HTERT RPE-1 (cell line): ENCODE measurements around the gene FBN3.
"Not testable (repeated sequence)": the region's sequence is repeated elsewhere in the genome, so short reads cannot be mapped to it uniquely, and the experiment has no call there.

Experiments used
- in situ Hi-C: fragments of 300-500 bp; cut with MboI; formaldehyde crosslinking; loops from 4 replicates; pipeline ENCODE4 v1.14.3; 2020; ENCODE audit warnings: low sequenced_read_pairs

Gene FBN3

DNA sequence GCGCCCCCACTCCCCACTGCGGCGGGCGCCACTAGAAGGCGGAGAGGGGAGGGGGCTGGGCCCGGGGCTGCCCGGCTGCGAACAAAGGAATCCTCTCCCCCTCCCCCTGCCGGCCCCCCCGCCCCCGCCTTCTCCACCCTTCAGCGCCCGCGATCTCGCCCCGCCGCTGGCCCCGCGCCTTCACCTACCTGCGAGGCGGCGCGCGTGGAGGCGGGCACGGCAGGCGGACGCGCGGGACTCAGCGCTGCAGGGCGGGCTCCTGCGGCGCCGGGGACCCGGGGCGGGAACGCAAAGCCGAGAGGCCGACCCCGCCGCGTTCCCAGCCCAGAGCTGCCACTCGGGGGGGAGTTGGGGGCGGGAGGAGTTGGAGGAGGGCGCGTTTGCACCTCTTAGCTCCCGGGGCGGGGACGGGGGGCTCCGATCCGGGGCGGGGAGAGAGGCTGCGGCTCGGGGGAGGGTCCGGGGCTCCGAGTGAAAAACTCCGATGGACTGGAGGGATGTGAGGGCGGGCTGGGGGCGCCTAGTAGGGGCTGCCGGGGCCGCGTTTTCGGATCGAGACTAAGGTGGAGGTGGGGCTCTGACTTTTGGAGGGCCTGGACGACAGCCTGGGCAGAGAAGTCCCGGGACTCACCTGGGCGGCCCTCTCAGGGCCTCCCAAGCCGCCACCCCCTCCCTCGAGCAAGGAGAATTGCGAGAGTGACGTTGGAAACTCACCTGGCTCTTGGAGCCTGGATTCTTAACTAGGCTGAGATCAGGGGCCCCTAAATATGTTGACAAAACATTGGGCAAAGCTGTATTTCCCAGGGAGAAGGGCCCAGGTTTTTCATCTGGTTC is at the start of gene FBN3:
Gene FBN3 (minus strand): TSS at position 332 of the 834 bp plus-strand sequence. CDS start 2,112 bp downstream, outside the sequence.
- in situ Hi-C loops, result no loop called here

DNA sequence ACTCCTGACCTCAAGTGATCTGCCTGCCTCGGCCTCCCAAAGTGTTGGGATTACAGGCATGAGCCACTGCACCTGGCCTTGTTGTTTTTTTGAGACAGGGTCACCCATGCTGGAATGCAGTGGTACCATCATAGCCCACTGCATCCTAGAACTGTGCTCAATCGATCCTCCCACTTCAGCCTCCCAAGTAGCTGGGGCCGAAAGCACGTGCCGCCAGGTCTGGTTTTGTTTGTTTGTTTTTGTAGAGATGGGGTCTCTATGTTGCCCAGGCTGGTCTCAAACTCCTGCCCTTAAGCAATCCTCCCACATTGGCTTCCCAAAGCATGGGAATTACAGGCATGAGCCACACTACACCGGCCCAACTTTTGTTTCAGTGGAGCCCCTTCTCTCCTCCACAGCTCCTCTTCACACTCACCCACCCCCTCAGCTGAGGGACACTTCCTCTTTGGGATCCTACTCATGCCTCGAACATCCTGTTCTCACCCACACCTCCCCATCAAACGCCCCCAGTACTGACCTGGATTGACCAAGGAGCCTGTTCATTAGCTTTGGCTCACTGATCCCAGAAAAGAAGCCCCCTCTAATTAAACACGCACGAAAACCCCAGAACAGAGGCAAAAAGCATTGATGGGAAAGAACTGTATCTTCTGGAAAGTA is 47.0 kb upstream of the FBN3 start:
- in situ Hi-C loops, result no loop called here

DNA sequence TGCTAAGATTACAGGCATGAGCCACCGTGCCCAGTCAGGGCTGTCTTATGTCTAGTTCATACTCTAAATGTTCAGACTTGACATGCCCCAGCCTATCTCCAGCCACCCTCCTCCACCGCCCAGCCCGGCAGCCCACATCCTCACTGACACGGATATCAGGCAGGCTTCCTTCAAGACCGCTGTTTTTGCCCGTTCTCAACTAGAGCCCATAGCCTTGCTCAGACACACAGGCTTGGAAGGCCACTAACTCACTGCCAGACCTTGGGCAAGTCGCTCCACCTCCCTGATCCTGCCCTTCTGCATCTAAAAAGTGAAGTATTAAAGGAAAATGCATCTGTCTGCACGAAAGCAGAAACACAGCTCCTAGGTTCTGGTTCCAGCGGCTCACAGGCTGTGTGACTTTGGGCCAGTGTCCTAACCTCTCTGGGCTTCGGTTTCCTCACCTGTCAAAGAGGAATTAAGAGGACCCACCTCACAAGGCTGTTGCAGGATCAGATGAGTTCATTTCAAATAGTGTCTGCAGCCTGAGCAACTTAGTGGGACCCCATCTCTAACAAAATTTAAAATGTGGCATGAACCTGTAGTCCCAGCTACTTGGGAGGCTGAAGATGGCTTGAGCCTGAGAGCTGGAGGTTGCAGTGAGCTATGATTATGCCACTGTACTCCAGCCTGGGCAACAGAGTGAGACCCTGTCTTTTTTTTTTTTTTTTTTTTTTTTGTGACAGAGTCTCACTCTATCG is 45.3 kb upstream of the FBN3 start:
- in situ Hi-C loops, result no loop called here

DNA sequence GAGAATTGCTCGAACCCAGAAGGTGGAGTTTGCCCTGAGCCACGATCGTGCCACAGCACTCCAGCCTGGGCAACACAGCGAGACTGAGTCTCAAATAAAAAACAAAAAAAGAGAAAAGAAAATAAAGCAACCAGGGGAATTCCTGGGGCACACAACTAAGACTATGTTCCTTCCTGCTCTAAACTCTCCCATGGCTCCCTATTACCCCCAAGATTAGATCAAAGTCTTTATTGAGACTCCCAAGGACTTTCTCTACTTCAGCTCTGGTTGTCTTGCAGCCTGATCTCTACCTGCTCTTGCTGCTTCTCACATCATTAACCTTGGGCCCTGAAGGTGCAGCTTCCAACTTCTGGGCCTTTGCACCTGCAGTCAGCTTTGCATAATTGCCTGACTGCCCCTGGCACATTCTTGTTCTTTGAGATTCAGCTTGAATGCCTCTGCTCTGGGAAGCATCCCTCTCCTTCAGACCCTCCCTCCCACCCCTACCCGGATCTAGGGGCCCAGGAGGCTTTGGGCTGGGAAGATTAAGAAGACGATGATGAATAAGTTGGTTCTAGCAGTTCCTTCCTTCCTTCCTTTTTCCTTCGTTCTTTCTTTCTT is 42.9 kb upstream of the FBN3 start:
- in situ Hi-C loops, result no loop called here

DNA sequence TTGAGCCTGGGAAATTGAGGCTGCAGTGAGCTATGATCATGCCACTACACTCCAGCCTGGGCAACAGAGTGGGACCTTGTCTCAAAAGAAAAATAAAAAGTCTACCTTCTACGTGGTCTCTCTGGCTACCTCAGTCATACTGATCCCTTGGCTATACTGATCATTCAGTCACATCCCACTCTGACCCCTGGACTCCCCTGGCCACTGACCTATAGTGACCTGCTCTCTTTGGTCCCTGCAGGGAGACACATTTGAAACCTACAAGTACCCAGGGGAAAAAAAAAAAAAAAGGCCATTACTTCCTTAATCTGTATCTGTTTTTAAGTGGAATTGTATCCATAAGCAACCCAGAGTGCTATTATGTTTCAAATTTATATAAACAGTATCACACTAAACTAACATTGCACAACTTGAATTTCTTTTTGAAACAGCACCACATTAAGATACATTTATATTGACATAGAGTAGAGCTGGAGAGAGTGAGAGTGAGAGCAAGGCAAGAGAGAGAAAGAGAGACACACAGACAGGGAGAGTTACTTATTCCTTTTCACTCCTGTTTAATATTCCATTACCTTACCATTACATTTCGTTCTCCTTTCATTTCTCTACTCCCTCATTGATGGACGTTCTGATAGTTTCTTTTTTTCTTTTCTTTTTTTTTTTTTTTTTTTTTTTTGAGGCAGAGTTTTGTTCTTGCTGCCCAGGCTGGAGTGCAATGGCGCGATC is 36.1 kb upstream of the FBN3 start:
- in situ Hi-C loops, result no loop called here

DNA sequence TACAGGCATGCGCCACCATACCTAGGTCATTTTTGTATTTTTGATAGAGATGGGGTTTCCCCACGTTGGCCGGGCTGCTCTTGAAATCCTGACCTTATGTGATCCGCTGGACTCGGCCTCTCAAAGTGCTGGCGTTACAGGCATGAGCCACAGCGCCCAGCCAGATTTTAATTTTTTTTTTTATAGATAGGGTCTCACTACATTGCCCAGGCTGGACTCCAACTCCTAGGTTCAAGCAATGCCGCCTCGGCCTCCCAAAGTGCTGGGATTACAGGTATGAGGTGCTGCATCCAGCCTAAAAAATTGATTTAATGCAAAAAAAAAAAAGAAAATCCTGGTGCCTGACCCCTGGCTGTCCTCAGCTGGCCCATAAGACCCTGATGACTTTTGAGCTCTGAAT is 34.9 kb upstream of the FBN3 start:
- in situ Hi-C loops, result no loop called here

DNA sequence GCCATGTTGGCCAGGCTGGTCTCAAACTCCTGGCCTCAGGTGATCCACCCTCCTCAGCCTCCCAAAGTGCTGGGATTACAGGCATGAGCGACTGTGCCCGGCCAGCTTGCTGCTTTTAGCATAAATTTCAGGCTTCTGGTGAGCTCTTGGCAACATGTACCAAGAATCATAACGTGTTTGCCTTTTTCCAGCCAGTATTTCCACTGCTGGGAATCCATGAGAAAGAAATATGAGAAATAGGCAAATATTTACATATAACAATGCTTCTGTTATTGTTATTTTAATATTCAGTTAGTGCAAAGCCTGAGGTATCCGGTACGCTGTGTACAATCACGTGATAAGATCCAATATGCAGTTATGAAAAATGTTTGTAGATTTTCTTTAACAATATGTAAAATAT is 30.6 kb upstream of the FBN3 start:
- in situ Hi-C loops, result no loop called here

DNA sequence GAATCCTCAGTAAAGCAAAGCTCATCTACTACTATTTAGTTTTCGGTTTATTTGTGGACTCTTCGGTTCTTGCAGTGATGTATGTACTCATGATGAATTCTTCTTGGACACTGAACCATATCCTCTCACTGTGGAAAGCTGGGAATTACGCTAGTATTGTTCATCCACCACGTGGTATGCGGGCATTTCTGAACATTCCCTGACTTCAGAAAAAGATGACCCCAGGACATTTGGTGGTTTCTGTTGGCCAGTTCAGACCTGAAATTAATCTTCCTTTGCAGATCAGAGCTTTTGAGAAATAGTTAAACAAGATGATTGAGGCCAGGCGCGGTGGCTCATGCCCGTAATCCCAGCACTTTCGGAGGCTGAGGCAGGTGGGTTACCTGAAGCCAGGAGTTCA is 25.3 kb upstream of the FBN3 start:
- in situ Hi-C loops, result no loop called here

DNA sequence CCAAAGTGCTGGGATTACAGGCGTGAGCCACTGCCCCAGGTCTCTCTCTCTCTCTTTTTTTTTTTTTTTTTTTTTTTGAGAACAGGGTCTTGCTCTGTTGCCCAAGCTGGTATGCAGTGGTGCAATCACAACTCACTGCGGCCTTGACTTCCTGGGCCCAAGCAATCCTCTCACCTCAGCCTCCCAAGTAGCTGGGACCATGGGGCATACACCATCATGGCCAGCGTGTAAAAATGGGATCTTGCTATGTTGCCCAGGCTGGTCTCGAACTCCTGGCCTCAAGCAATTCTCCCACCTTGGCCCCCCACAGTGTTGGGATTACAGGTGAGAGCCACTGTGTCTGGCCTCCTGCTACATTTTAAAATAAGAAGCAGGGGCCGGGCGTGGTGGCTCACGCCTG is 19.1 kb upstream of the FBN3 start:
- in situ Hi-C loops, result no loop called here

DNA sequence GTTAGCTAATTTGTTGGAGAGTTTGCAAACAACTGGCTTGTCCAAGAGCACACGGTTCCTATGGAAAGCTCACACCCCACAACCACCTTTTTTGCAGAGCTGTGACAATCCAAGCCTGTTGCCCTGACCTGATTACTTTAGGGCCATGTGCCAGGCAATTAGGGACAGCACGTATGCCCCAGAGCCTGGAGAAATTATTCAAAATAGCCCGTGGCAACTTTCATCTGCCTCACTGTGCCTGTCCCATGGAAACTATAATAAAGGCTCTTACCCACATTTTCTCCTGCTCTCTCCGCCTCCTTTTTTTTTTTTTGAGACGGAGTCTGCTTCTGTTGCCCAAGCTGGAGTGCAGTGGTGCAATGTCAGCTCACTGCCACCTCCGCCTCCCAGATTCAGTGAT is 18.6 kb upstream of the FBN3 start:
- in situ Hi-C loops, result no loop called here

DNA sequence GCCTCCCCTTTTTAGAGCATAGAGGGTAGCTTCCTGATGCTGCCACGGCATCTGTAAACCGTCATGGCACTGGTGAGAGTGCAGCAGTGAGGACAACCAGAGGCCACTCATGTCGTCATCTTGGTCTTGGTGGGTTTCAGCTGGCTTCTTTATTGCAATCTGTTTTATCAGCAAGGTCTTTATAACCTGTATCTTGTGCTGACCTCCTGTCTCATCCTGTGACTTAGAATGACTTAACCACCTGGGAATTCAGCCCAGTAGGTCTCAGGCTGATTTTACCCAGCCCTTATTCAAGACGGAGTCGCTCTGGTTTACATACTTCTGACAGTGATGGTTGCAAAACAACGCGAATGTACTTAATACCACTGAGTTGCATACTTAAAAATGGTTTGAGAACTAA is 14.4 kb upstream of the FBN3 start:
- in situ Hi-C loops, result no loop called here

DNA sequence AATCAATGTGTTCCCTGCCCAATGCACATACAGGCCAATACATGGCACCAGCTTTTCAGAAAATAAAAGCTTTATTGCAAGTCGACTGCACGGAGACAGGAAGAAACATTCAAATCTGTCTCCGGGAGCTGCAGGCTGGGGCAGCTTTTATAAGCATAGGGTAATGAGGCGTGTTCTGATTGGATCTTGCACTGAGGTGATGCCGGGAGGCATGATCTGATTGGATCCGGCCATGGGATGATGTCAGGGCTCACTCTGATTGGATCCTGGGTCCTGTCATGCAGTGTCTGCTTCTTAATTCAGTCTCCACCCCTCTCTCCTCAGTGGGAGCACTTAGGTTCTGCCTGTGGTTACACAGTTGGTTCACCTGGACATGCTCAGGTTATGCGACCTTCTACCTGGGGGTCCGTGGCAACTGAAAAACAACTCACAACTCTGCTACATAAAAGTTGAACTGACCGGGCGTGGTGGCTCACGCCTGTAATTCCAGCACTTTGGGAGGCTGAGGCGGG is 11.8 kb upstream of the FBN3 start:
- in situ Hi-C loops, result no loop called here

DNA sequence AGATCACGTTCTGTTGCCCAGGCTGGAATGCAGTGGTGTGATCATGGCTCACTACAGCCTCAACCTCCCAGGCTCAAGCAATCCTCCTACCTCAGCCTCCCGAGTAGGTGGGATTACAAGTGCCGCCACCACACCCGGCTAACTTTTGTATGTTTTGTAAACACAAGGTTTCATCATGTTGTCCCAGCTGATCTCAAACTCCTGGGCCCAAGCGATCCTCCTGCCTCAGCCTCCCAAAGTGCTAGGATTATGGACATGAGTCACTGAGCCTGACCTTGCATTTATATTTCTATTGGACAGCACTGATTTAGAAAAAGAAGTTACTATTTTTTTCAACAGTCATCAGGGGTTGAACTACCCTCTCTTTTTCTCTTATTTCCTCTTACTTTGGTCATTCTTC is 9.9 kb upstream of the FBN3 start:
- in situ Hi-C loops, result not testable (repeated sequence)

DNA sequence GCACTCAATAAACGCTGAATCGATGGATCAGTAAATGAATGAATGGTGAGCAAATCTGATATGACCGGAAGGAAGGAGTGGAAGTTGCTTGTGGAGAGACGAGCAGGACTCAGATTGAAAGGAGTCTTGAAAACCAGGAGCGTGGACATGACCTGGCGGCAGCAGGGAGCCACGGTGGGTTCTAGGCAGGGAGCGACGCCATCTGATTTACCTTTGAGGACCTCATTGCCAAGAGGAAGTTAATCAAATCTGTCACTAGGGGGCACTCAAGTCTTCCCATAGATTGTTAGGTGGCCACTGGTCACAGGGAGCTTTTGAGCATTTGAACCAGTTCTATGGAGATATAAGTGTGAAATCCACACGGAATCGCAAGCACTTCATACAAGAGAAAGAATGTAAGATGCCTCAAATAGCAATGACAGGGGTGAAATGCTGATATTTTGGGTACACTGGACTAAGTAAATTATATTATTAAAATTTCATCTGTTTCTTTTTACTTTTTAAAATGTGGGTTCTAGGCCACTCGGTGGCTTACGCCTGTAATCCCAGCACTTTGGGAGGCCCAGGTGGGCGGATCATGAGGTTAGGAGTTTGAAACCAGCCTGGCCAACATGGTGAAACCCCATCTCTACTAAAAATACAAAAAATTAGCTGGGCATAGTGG is 9.2 kb upstream of the FBN3 start:
- in situ Hi-C loops, result no loop called here

DNA sequence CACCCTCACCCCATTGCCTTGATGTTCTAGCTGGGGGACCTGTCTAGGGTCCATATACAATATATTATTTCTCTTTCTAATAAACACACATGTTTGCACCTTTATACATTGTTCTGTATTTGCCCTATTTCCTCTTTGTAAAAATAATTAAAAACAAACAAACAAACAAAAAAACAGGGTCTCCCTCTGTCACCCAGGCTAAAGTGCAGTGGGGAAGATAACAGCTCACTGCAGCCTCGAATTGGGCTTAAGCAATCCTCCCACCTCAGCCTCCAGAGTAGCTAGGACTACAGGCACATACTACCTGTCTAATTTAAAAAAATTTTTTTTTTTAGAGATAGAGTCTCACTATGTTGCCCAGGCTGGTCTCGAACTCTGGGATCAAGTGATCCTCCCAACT is 5.9 kb upstream of the FBN3 start:
- in situ Hi-C loops, result no loop called here

DNA sequence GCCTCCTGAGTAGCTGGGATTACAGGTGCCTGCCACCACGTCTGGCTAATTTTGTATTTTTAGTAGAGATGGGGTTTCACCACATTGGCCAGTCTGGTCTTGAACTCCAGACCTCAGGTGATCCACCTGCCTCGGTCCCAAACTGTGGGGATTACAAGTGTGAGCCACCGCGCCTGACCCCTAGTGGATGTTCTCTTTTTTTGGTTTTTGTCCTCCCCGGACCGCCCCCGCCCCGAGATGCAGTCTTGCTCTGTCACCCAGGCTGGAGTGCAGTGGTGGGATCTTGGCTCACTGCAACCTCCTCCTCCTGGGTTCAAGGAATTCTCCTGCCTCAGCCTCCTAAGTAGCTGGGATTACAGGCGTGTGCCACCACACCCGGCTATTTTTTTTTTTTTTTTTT is 4.6 kb upstream of the FBN3 start:
- in situ Hi-C loops, result not testable (repeated sequence)

DNA sequence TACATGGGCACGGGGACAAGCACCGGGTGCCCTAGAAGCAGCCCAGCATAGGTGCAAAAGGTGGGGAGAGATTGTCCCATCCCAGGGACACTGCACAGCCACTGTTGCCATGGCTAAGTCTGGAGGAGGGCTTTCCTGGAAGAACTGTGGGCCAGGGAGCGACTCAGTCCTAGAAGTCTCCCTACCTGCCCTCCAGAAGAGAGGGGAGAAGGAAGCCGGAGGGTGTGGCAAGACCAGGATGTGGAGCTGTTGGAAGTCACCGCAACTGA is 2.3 kb upstream of the FBN3 start:
- in situ Hi-C loops, result no loop called here

DNA sequence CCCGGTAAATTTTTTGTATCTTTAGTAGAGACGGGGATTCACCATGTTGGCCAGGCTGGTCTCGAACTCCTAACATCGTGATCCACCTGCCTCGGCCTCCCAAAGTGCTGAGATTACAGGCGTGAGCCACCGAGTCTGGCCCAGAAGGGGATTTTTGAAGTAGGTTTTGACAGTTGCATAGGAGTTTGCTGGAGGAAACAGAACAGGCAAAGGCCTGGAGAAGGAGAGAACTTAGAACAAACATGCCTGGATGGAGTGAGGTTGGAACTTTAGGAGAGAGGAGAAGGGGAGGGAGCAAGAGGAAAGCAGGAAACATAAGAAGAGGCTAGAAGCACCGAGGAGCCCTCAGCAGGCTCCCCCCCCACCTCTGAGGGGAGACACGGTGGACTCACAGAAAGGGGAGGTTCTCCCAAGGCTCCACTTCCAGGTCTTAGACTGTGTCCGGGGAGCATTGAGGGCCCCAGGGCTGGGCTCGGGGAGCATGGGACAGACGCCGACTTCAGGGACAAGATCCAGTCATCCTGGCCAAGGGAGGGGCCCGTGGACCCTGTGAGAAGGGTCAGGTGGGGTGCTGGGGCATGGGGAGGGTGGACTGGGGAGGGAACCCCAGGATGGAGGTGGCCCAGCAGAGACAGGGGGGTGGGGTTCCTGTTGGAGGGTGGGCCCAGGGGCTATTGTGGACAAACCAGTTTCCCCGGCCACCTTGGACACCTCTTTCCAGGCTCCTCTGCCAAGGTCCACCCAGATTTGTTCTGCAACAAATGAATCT is 1.8 kb upstream of the FBN3 start:
- in situ Hi-C loops, result no loop called here

DNA sequence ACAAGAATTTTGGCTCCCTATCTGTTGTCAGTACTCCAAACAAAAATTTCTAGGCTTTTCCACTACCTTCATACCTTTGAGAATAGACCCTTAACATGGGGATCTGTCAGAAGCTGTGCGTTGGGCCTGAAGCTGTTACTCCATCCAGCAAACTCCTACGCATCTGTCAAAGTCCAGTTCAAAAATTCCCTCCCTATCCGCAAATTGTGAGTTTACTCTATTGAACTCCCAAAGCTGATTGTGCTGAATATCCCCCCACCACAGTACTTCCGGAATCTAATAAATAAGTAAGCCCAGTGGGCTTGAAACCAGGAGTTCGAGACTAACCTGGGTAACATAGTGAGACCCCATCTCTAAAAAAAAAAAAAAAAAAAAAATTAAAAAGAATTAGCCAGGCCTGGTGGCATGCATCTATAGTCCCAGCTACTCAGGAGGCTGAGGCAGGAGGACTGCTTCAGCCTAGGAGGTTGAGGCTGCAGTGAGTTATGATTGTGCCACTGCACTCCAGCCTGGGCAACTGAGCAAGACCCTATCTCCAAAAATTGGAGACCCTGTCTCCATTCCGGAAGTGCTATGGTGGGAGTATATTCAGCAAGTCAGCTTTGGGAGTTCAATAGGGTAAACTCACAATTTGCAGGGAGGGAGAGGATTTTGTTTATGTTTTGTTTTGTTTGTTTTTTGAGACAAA is 930 bp upstream of the FBN3 start:
- in situ Hi-C loops, result no loop called here
